Fibroblast of villous mesenchyme (primary cell): ENCODE results near the gene PLXNA4. TPM values are rescaled to one million over a fixed set of nuclear protein-coding genes. Genes with fewer than 3 reads are reported as not detected.

Source experiments
- DNase-seq: peaks from one replicate; pipeline ENCODE4 v3.0.0-alpha.2; 2010; ENCODE audit warnings: low read depth
- H3K4me3 ChIP-seq: 2 replicates; pipeline ENCODE4 v1.5.1; 2011; ENCODE audit warnings: low read depth, mild to moderate bottlenecking, low read length
- CTCF ChIP-seq: IDR thresholded peaks from 2 replicates; pipeline ENCODE4 v1.5.1; 2012; ENCODE audit warnings: low read depth, mild to moderate bottlenecking, low read length; ENCODE audit not compliant: insufficient read depth
- total RNA-seq: library from RNA; depleted of rRNA; stranded (reverse); fragments of >200 nt; gene quantifications from 2 replicates; pipeline ENCODE4 v1.2.3, GENCODE V29; 2012

The PLXNA4 gene
- total RNA-seq, 1 donor, result not detected

- no peak for DNase-seq
- TF ChIP-seq CTCF, result no peak
These were observed 459.9 kb downstream of the PLXNA4 start for GRCh38 chr7:132116369-132116768.

GRCh38 chr7:132115758-132116157, 460.5 kb downstream of the PLXNA4 start:
- no peak for TF ChIP-seq CTCF
- no peak overlapping the region for H3K4me3 ChIP-seq
- no peak for DNase-seq

More at GRCh38 chr7:132116369-132116768, 459.9 kb downstream of the PLXNA4 start:
- no peak overlapping the region for H3K4me3 ChIP-seq

- no peak for TF ChIP-seq CTCF
- H3K4me3 ChIP-seq, result no peak overlapping the region
- no peak for DNase-seq
These were observed 461.2 kb downstream of the PLXNA4 start for GRCh38 chr7:132115028-132115427.

- H3K4me3 ChIP-seq, result no peak overlapping the region
- no peak for DNase-seq
- TF ChIP-seq CTCF, result no peak
These were observed 461.9 kb downstream of the PLXNA4 start for GRCh38 chr7:132114411-132114810.

- DNase-seq, result peak; percentile 8
- TF ChIP-seq CTCF, result peak; percentile 15
- no peak overlapping the region for H3K4me3 ChIP-seq
These were observed 462.5 kb downstream of the PLXNA4 start for GRCh38 chr7:132113536-132114371.

- DNase-seq, result no peak
- TF ChIP-seq CTCF, result no peak
- H3K4me3 ChIP-seq, result no peak overlapping the region
These were observed 463.6 kb downstream of the PLXNA4 start for GRCh38 chr7:132112657-132113056.

GRCh38 chr7:132112106-132112505, 464.2 kb downstream of the PLXNA4 start:
- DNase-seq, result no peak
- TF ChIP-seq CTCF, result no peak
- no peak overlapping the region for H3K4me3 ChIP-seq
